Ascending aorta (tissue), 2 donors: Measurements from ENCODE around the gene BICDL1. TPM values are rescaled to one million over a fixed set of nuclear protein-coding genes. Genes with fewer than 3 reads are reported as not detected.

Experiments used
- DNase-seq, 2 donors: peaks; one replicate each; pipeline ENCODE4 v3.0.0-alpha.2; 2019; ENCODE audit warnings: low spot score in 2 of 2
- H3K27ac ChIP-seq, 2 donors: fragments of 200-600 bp; sonication (generic); one replicate each; pipeline ENCODE4 v1.5.1; 2016 to 2017; ENCODE audit warnings: mild to moderate bottlenecking in 1 of 2
- H3K27me3 ChIP-seq: fragments of 200-600 bp; sonication (generic); one replicate; pipeline ENCODE4 v1.5.1; 2017
- H3K36me3 ChIP-seq, 2 donors: fragments of 200-600 bp; sonication (generic); one replicate each; pipeline ENCODE4 v1.5.1; 2016
- H3K4me1 ChIP-seq, 2 donors: fragments of 200-600 bp; sonication (generic); one replicate each; pipeline ENCODE4 v1.5.1; 2016 to 2017; ENCODE audit warnings: mild to moderate bottlenecking in 1 of 2
- H3K4me3 ChIP-seq, 2 donors: fragments of 200-600 bp; sonication (generic); one replicate each; pipeline ENCODE4 v1.5.1; 2016 to 2017; ENCODE audit warnings: mild to moderate bottlenecking in 1 of 2
- H3K9me3 ChIP-seq, 2 donors: fragments of 200-600 bp; sonication (generic); one replicate each; pipeline ENCODE4 v1.5.1; 2016
- intact Hi-C: fragments of 100-400 bp; cut with DNase I; formaldehyde crosslinking; loops from one replicate; pipeline ENCODE4 v1.15.1; 2023
- total RNA-seq: library from RNA; depleted of rRNA; stranded (reverse); fragments of >200 nt; gene quantifications from one replicate; pipeline ENCODE4 v1.1.0, GENCODE V29; 2016
- TF ChIP-seq, protein P1 (sequence below), 3 experiments: fragments of 200-600 bp in 2 of 3; fragments of 450-650 bp in 1 of 3; sonication (generic) in 2 of 3; IDR thresholded peaks; one replicate each; pipeline ENCODE4 v1.5.1; 2016 to 2019; ENCODE audit warnings: antibody characterized with exemption in 3 of 3, mild to moderate bottlenecking in 1 of 3, moderate library complexity in 1 of 3

The BICDL1 gene
- total RNA-seq, 1 donor from 2014 or later = not detected

DNA sequence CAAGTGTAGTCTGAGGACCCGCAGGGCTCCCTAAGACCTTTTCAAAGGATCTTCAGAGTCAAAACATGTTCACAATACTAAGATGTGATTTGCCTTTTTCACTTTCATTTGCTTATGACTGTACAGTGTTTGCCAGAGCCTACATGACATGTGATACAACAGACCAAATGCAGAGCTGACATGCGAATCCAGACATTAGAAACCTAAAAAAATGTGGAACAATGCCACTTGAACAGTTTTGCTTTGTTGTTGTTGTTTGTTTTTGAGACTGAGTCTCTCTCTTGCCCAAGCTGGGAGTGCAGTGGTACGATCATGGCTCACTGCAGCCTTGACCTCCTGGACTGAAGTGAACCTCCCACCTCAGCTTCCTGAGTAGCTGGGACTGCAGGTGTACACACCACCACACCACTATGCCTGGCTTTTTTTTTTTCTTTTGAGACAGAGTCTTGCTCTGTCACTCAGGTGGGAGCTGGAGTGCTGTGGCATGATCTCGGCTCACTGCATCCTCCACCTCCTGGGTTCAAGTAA lies 132.8 kb downstream of the BICDL1 start:
- no peaks in the 10 kb centered on the region for H3K9me3 ChIP-seq
- intact Hi-C loops = no loop called here
- TF ChIP-seq, protein P1, sequence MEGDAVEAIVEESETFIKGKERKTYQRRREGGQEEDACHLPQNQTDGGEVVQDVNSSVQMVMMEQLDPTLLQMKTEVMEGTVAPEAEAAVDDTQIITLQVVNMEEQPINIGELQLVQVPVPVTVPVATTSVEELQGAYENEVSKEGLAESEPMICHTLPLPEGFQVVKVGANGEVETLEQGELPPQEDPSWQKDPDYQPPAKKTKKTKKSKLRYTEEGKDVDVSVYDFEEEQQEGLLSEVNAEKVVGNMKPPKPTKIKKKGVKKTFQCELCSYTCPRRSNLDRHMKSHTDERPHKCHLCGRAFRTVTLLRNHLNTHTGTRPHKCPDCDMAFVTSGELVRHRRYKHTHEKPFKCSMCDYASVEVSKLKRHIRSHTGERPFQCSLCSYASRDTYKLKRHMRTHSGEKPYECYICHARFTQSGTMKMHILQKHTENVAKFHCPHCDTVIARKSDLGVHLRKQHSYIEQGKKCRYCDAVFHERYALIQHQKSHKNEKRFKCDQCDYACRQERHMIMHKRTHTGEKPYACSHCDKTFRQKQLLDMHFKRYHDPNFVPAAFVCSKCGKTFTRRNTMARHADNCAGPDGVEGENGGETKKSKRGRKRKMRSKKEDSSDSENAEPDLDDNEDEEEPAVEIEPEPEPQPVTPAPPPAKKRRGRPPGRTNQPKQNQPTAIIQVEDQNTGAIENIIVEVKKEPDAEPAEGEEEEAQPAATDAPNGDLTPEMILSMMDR (IDR thresholded peaks at IDR 0.05) = no peak
- H3K27me3 ChIP-seq = no peaks in the 10 kb centered on the region
- peaks cover 0 to 14% of the 10 kb centered on the region in 2 donors for H3K4me1 ChIP-seq
- no peak for DNase-seq
- H3K36me3 ChIP-seq = peaks cover 0 to 5% of the 10 kb centered on the region in 2 donors
- no peak overlapping the region for H3K27ac ChIP-seq
- H3K4me3 ChIP-seq = no peak overlapping the region

DNA sequence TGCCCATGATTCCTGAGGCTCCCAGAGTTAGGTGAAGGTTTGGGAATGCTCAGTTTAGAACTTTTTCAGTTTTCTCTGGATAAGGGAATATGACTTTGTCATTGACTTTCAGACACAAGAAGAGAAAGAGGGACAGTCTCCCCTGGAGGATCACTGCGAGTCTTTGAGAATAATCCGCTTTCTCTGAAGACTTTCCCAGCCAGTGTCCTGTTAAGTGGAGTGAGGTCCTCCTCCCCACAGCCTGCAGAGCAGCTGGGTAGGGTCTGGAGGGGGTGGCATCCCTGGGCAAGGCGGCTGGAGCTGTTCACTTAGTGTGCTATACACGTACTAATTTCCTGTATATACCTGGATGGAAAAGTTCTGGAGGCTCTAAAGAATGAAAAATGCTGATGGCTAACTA lies 136.0 kb downstream of the BICDL1 start:
- no peak overlapping the region for H3K27ac ChIP-seq
- H3K4me1 ChIP-seq = no peaks in the 10 kb centered on the region
- intact Hi-C loops = no loop called here
- H3K36me3 ChIP-seq = peaks cover 29 to 37% of the 10 kb centered on the region in 2 donors
- no peak for DNase-seq
- H3K9me3 ChIP-seq = no peaks in the 10 kb centered on the region
- TF ChIP-seq, protein P1 (IDR thresholded peaks at IDR 0.05) = no peak
- no peaks in the 10 kb centered on the region for H3K27me3 ChIP-seq
- no peak overlapping the region for H3K4me3 ChIP-seq

DNA sequence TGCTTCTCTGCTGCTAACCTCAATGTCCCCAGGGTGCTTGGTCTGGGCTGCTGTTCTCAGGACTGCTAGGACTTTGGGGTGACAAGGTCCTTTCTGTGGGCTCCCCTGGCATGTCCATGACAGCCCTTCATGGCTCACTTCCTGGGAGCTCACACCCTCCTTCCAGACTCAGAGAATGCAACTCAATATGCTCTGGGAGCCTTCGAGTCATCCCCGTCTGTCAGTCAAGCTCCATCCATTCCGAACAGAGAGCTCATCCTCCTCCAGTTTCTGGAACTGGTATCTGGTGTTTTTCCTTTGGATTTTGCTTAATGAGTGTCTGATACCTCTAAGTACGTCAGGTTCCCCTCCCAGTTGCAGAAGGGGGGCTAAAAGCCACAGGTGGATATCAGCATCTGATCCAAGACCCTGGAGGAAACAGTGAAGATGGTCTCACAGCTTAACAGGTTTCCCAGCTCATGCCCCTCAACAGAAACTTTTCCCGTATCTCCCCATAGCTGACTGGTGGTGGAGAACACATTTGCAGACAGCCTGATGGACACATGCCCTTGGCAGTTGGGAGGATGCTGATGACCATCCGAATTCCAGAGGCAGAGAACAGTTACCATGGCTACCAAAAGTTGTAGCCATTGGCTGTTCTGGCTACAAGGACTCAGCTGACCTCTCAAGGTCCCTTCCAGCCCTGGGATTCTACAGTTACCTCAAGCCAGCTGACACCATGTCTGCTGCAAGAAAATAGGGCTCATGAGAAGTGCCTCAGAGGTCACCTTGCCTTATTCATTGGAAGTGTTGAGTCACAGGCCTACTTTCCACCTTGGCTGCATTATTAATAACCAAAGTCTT lies 137.0 kb downstream of the BICDL1 start:
- H3K36me3 ChIP-seq = peaks cover 39 to 47% of the 10 kb centered on the region in 2 donors
- peak overlapping the region in 1 of 2 donors; percentile 47 for H3K27ac ChIP-seq
- H3K4me1 ChIP-seq = no peaks in the 10 kb centered on the region
- H3K27me3 ChIP-seq = no peaks in the 10 kb centered on the region
- DNase-seq = no peak
- no peak overlapping the region for H3K4me3 ChIP-seq
- H3K9me3 ChIP-seq = no peaks in the 10 kb centered on the region
- intact Hi-C loops = no loop called here
- TF ChIP-seq, protein P1 (IDR thresholded peaks at IDR 0.05) = no peak

DNA sequence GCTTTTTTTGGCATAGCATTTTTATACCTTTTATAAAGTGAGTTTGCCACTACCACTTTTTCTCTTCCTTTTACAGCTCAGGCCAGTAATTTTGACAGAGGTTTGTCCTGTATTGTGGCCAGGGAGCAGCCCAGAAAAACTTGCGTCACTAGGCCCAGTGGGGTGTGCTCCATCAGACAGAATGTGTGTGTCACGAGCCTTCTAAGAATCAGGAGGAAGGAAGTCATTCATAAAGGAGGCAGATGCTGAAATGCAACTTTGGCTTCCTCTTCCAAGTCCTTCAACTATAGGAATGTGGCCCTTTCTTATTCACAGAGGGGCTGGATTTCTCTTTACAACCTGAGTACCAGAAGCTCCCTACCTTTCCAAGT lies 137.6 kb downstream of the BICDL1 start:
- Histone ChIP-seq H3K36me3 (peaks cover 45 to 53% of the 10 kb centered on the region in 2 donors), H3K27me3 (no peaks in the 10 kb centered on the region), H3K4me1 (no peaks in the 10 kb centered on the region), H3K4me3 (no peak overlapping the region), H3K9me3 (no peaks in the 10 kb centered on the region), H3K27ac (no peak overlapping the region)
- intact Hi-C loops = no loop called here
- DNase-seq = peak; percentile 29 to 73
- TF ChIP-seq, protein P1 (IDR thresholded peaks at IDR 0.05) = no peak

DNA sequence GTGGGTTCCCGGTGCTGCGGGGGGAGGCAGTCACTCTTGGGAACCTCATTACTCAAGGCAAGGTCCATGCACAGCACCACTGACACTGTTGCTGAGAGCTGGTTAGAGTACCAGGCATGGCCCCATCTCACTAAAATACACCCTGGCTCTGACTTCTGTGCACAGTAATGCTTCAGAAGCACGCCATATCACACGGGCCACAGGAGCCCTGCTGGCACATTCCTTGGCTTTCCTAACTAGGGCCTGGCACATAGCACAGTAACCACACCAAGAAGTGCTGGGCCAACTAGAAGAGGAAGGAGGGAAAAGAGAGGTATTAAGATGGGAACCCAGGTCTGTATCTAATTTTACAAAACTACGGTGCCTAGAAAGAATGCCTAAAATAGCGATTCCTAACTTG lies 141.0 kb downstream of the BICDL1 start:
- no peaks in the 10 kb centered on the region for H3K27me3 ChIP-seq
- no peaks in the 10 kb centered on the region for H3K4me1 ChIP-seq
- peaks cover 77 to 87% of the 10 kb centered on the region in 2 donors for H3K36me3 ChIP-seq
- intact Hi-C loops = no loop called here
- TF ChIP-seq, protein P1 (IDR thresholded peaks at IDR 0.05) = no peak
- no peak for DNase-seq
- no peaks in the 10 kb centered on the region for H3K9me3 ChIP-seq
- no peak overlapping the region for H3K27ac ChIP-seq
- H3K4me3 ChIP-seq = no peak overlapping the region
